ENCODE data around the gene CNN1. TPM values are rescaled to one million over a fixed set of nuclear protein-coding genes. Genes with fewer than 3 reads are reported as not detected.
"Not testable (repeated sequence)": the region's sequence is repeated elsewhere in the genome, so short reads cannot be mapped to it uniquely, and the experiment has no call there.

Gene CNN1
- total and polyA plus RNA-seq, 2 of the 4 experiments (the other 2 are of a cell fraction): 102 to 196 TPM

DNA sequence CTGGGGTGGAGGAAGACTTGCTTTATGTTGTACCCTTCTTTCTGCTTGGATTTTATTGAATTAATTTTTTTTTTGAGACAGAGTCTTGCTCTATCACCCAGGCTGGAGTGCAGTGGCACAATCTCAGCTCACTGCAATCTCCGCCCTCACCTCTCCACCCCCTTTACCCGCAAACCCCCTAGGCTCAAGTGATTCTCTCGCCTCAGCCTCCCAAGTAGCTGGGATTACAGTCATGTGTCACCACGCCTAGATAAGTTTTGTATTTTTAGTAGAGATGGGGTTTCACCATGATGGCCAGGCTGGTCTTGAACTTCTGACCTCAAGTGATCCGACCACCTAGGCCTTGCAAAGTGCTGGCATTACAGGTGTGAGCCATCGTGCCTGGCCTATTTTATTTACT is 34.7 kb downstream of the CNN1 start:
- DNase-seq; H3K79me1 ChIP-seq (ENCODE audit: low read depth in 1 of 2, low read length in 2 of 2); H3K23ac ChIP-seq (ENCODE audit: low read depth, low read length); H4K8ac ChIP-seq (ENCODE audit: low read depth in 2 of 2, low read length in 2 of 2); dilution Hi-C loops (cut with HindIII; ENCODE audit: low sequenced_read_pairs, unreplicated experiment); H2BK20ac ChIP-seq (ENCODE audit: low read depth, low read length); POLR2A ChIA-PET (ENCODE audit: unreplicated experiment); H3K27ac ChIP-seq (ENCODE audit: insufficient read depth, low read length); H2BK120ac ChIP-seq (ENCODE audit: low read depth, low read length); H3K18ac ChIP-seq (ENCODE audit: low read depth, low read length); H3K9me3 ChIP-seq (ENCODE audit: control insufficient read depth, insufficient read depth, low read length); H4K91ac ChIP-seq (ENCODE audit: insufficient read depth, low read depth, low read length); H4K20me1 ChIP-seq (ENCODE audit: insufficient read depth, low read length); BruUV-seq (replicated peaks); H2BK15ac ChIP-seq (ENCODE audit: low read depth, low read length); H2AK9ac ChIP-seq (replicated peaks; ENCODE audit: low read depth, low read length, poor library complexity); H3K4me1 ChIP-seq (ENCODE audit: control insufficient read depth, insufficient read depth, low read length); H2AFZ ChIP-seq (replicated peaks; ENCODE audit: low read length, poor library complexity); H3K4ac ChIP-seq (ENCODE audit: low read depth, low read length); H3K14ac ChIP-seq (replicated peaks; ENCODE audit: low read depth, low read length); H3K36me3 ChIP-seq (ENCODE audit: control insufficient read depth, insufficient read depth, low read length); ATAC-seq (ENCODE audit: low read depth); H4K5ac ChIP-seq (ENCODE audit: low read depth, low read length); H3K56ac ChIP-seq (ENCODE audit: extremely low read depth, insufficient read depth, low read length); intact Hi-C loops (cut with micrococcal nuclease); H3K4me2 ChIP-seq (ENCODE audit: low read depth, low read length); H3K4me3 ChIP-seq (ENCODE audit: insufficient read depth, low read depth, low read length); in situ Hi-C loops (cut with MboI; ENCODE audit: low sequenced_read_pairs); H3K9me1 ChIP-seq (ENCODE audit: insufficient read depth, low read length); H2AK5ac ChIP-seq (ENCODE audit: low read depth, low read length); H3K27me3 ChIP-seq (ENCODE audit: control insufficient read depth, insufficient read depth, low read length); H2BK5ac ChIP-seq (ENCODE audit: low read depth, low read length, poor library complexity, severe bottlenecking); H3K9ac ChIP-seq (ENCODE audit: low read depth, low read length): not testable (repeated sequence)
- WGBS, 2 experiments (ENCODE audit: extremely low coverage in 2 of 2, insufficient read length in 1 of 2): 71% methylated on average over 2 of the region's 6 CpGs; no CpG with 5 or more reads in 1 of the 2 experiments
- CTCF ChIA-PET: interaction anchor here (0.7 kb wide), 1 partner anchor 37 kb away, joined by 6 read pairs; no protein-coding TSS in a partner anchor

DNA sequence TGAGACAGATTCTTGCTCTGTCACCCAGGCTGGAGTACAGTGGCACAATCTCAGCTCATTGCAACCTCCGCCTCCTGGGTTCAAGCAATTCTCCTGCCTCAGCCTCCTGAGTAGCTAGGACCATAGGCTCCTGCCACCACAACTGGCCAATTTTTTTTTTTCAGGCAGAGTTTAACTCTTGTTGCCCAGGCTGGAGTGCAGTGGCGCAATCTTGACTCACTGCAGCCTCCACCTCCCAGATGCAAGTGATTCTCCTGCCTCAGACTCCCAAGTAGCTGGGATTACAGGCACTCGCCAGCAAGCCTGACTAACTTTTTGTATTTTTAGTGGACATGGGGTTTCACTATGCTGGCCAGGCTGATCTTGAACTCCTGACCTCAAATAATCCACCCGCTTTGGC is 35.1 kb downstream of the CNN1 start:
- H2BK120ac ChIP-seq (ENCODE audit: low read depth, low read length); ATAC-seq (ENCODE audit: low read depth); H2BK5ac ChIP-seq (ENCODE audit: low read depth, low read length, poor library complexity, severe bottlenecking); H2AFZ ChIP-seq (replicated peaks; ENCODE audit: low read length, poor library complexity); H4K5ac ChIP-seq (ENCODE audit: low read depth, low read length); H3K4me2 ChIP-seq (ENCODE audit: low read depth, low read length); H3K36me3 ChIP-seq (ENCODE audit: control insufficient read depth, insufficient read depth, low read length); H3K9ac ChIP-seq (ENCODE audit: low read depth, low read length); H3K27me3 ChIP-seq (ENCODE audit: control insufficient read depth, insufficient read depth, low read length); H3K27ac ChIP-seq (ENCODE audit: insufficient read depth, low read length); H3K9me3 ChIP-seq (ENCODE audit: control insufficient read depth, insufficient read depth, low read length); POLR2A ChIA-PET (ENCODE audit: unreplicated experiment); H3K9me1 ChIP-seq (ENCODE audit: insufficient read depth, low read length); H3K23ac ChIP-seq (ENCODE audit: low read depth, low read length); intact Hi-C loops (cut with micrococcal nuclease); in situ Hi-C loops (cut with MboI; ENCODE audit: low sequenced_read_pairs); dilution Hi-C loops (cut with HindIII; ENCODE audit: low sequenced_read_pairs, unreplicated experiment); H2AK5ac ChIP-seq (ENCODE audit: low read depth, low read length); H4K91ac ChIP-seq (ENCODE audit: insufficient read depth, low read depth, low read length); H3K14ac ChIP-seq (replicated peaks; ENCODE audit: low read depth, low read length); DNase-seq; H3K18ac ChIP-seq (ENCODE audit: low read depth, low read length); H4K20me1 ChIP-seq (ENCODE audit: insufficient read depth, low read length); H2BK15ac ChIP-seq (ENCODE audit: low read depth, low read length); H3K4ac ChIP-seq (ENCODE audit: low read depth, low read length); H4K8ac ChIP-seq (ENCODE audit: low read depth in 2 of 2, low read length in 2 of 2); H3K56ac ChIP-seq (ENCODE audit: extremely low read depth, insufficient read depth, low read length); H3K4me3 ChIP-seq (ENCODE audit: insufficient read depth, low read depth, low read length); H2AK9ac ChIP-seq (replicated peaks; ENCODE audit: low read depth, low read length, poor library complexity); H2BK20ac ChIP-seq (ENCODE audit: low read depth, low read length); H3K4me1 ChIP-seq (ENCODE audit: control insufficient read depth, insufficient read depth, low read length); H3K79me1 ChIP-seq (ENCODE audit: low read depth in 1 of 2, low read length in 2 of 2); BruUV-seq (replicated peaks): not testable (repeated sequence)
- CTCF ChIA-PET: interaction anchor here (0.7 kb wide), 1 partner anchor 37 kb away, joined by 6 read pairs; no protein-coding TSS in a partner anchor
- no CpG with 5 or more reads among the region's 4 CpGs for WGBS, 2 experiments (ENCODE audit: extremely low coverage in 2 of 2, insufficient read length in 1 of 2)

Measured in IMR-90 (cell line).